Liver (tissue), 9 donors: Measurements from ENCODE around the gene TMEM125. TPM values are rescaled to one million over a fixed set of nuclear protein-coding genes. Genes with fewer than 3 reads are reported as not detected.

Source experiments
- DNase-seq: peaks from one replicate; pipeline ENCODE4 v3.0.0-alpha.2; 2017; ENCODE audit warnings: low spot score
- H3K27ac ChIP-seq, 2 donors: one replicate each; pipeline ENCODE4 v1.7.0; 2013; ENCODE audit warnings: inconsistent platforms in 2 of 2, low read length in 2 of 2, control low read depth in 1 of 2, low read depth in 1 of 2, mild to moderate bottlenecking in 1 of 2
- H3K27me3 ChIP-seq, 4 donors: one replicate each; pipeline versions ENCODE4 v1.6.1 to v1.7.0; 2013; ENCODE audit warnings: low read length in 3 of 4, inconsistent platforms in 1 of 4, mild to moderate bottlenecking in 1 of 4, moderate library complexity in 1 of 4; ENCODE audit not compliant: control insufficient read depth in 4 of 4, insufficient read depth in 4 of 4
- H3K36me3 ChIP-seq, 4 donors: one replicate each; pipeline versions ENCODE4 v1.6.1 to v1.7.0; 2013; ENCODE audit warnings: low read length in 3 of 4, mild to moderate bottlenecking in 3 of 4, low read depth in 1 of 4, moderate library complexity in 1 of 4; ENCODE audit not compliant: control insufficient read depth in 4 of 4, insufficient read depth in 3 of 4
- H3K4me1 ChIP-seq, 4 donors: one replicate each; pipeline versions ENCODE4 v1.6.1 to v1.7.0; 2013; ENCODE audit warnings: low read length in 3 of 4, mild to moderate bottlenecking in 3 of 4, moderate library complexity in 1 of 4; ENCODE audit not compliant: control insufficient read depth in 4 of 4, insufficient read depth in 4 of 4
- H3K4me3 ChIP-seq, 3 donors: one replicate each; pipeline versions ENCODE4 v1.6.1 to v1.7.0; 2013; ENCODE audit warnings: low read length in 3 of 3, control low read depth in 1 of 3, low read depth in 1 of 3, mild to moderate bottlenecking in 1 of 3
- H3K9ac ChIP-seq, 2 donors: one replicate each; pipeline ENCODE4 v1.7.0; 2013; ENCODE audit warnings: low read length in 2 of 2, mild to moderate bottlenecking in 2 of 2, moderate library complexity in 2 of 2, control low read depth in 1 of 2, low read depth in 1 of 2
- H3K9me3 ChIP-seq, 4 donors: one replicate each; pipeline versions ENCODE4 v1.6.1 to v1.7.0; 2013; ENCODE audit warnings: low read length in 3 of 4; ENCODE audit not compliant: control insufficient read depth in 4 of 4
- ATF3 ChIP-seq: IDR thresholded peaks from 2 replicates; pipeline ENCODE4 v1.6.1; 2016; ENCODE audit warnings: antibody characterized with exemption
- EGR1 ChIP-seq, 2 donors: IDR thresholded peaks; 2 replicates each; pipeline ENCODE4 v1.6.1; 2016 to 2018; ENCODE audit warnings: antibody characterized with exemption in 2 of 2, low read depth in 2 of 2
- FOXA1 ChIP-seq: IDR thresholded peaks from 2 replicates; pipeline ENCODE4 v1.6.1; 2016; ENCODE audit warnings: antibody characterized with exemption
- FOXA2 ChIP-seq: IDR thresholded peaks from 2 replicates; pipeline ENCODE4 v1.6.1; 2016; ENCODE audit warnings: antibody characterized with exemption
- GABPA ChIP-seq, 2 donors: IDR thresholded peaks in 1 of 2; conservative IDR thresholded peaks in 1 of 2; 2 replicates each; pipeline ENCODE4 v1.6.1; 2016; ENCODE audit warnings: antibody characterized with exemption in 2 of 2, mild to moderate bottlenecking in 1 of 2, moderate library complexity in 1 of 2
- HNF4A ChIP-seq, 2 donors: conservative IDR thresholded peaks; 2 replicates each; pipeline ENCODE4 v1.6.1; 2016; ENCODE audit warnings: antibody characterized with exemption in 2 of 2, mild to moderate bottlenecking in 2 of 2
- HNF4G ChIP-seq: IDR thresholded peaks from 2 replicates; pipeline ENCODE4 v1.6.1; 2016; ENCODE audit warnings: antibody characterized with exemption
- JUND ChIP-seq, 2 donors: IDR thresholded peaks; 2 replicates each; pipeline ENCODE4 v1.6.1; 2016; ENCODE audit warnings: antibody characterized with exemption in 2 of 2
- NR2F2 ChIP-seq: IDR thresholded peaks from 2 replicates; pipeline ENCODE4 v1.6.1; 2016; ENCODE audit warnings: antibody characterized with exemption
- RAD21 ChIP-seq, 2 donors: IDR thresholded peaks; 2 replicates each; pipeline ENCODE4 v1.6.1; 2016; ENCODE audit warnings: antibody characterized with exemption in 2 of 2, mild to moderate bottlenecking in 2 of 2
- RXRA ChIP-seq, 2 donors: IDR thresholded peaks; 2 replicates each; pipeline ENCODE4 v1.6.1; 2017 to 2018; ENCODE audit warnings: antibody characterized with exemption in 2 of 2, mild to moderate bottlenecking in 1 of 2
- SP1 ChIP-seq: IDR thresholded peaks from 2 replicates; pipeline ENCODE4 v1.6.1; 2018; ENCODE audit warnings: antibody characterized with exemption, mild to moderate bottlenecking
- TAF1 ChIP-seq: conservative IDR thresholded peaks from 2 replicates; pipeline ENCODE4 v1.6.1; 2016; ENCODE audit warnings: antibody characterized with exemption, mild to moderate bottlenecking
- YY1 ChIP-seq: IDR thresholded peaks from 2 replicates; pipeline ENCODE4 v1.6.1; 2016; ENCODE audit warnings: antibody characterized with exemption, mild to moderate bottlenecking
- ZBTB33 ChIP-seq: IDR thresholded peaks from 2 replicates; pipeline ENCODE4 v1.6.1; 2016; ENCODE audit warnings: antibody characterized with exemption
- WGBS: extraction: QIAGEN DNeasy Blood & Tissue Kit; methylation state at CpG from one replicate; pipeline ENCODE4 v1.1.7; 2013; 5-methylcytosine and 5-hydroxymethylcytosine counted together
- polyA plus RNA-seq, 2 donors: library from polyadenylated mRNA; stranded (reverse) in 1 of 2; unstranded in 1 of 2; fragments of 200-250 nt in 1 of 2; fragments of >200 nt in 1 of 2; fragmentation: Nextera tagmentation in 1 of 2; extraction: Ambion mirVana in 1 of 2; gene quantifications; one replicate each; pipeline versions ENCODE4 v1.2.1 to v1.2.3, GENCODE V29; 2013 to 2015
- total RNA-seq, 2 donors: library from RNA; depleted of rRNA; stranded (reverse); fragments of >200 nt; gene quantifications; one replicate each; pipeline ENCODE4 v1.2.3, GENCODE V29; 2014
- TF ChIP-seq, protein P1 (sequence below): fragments of 150-350 bp; IDR thresholded peaks from 2 replicates; pipeline ENCODE4 v1.5.1; 2017; ENCODE audit warnings: improper control_type of control experiment, low read depth, low read length; ENCODE audit not compliant: missing input control
- TF ChIP-seq, protein P2 (sequence below): IDR thresholded peaks from 2 replicates; pipeline ENCODE4 v1.6.1; 2016; ENCODE audit warnings: antibody characterized with exemption
- donor health status: healthy.
- donor health status: healthy.
- donor health status: healthy.
- donor health status: healthy.
- donor health status: healthy.

Gene TMEM125
- total and polyA plus RNA-seq, 4 donors: 0.21 to 1.0 (median 0.69) TPM

GRCh38 chr1:43288058-43288784 lies 18.4 kb downstream of the TMEM125 start:
- Histone ChIP-seq H3K27ac (no peak overlapping the region), H3K9me3 (no peaks in the 10 kb centered on the region), H3K9ac (no peak overlapping the region), H3K4me3 (no peak overlapping the region), H3K36me3 (no peaks in the 10 kb centered on the region), H3K4me1 (peaks cover 5 to 19% (median 11%) of the 10 kb centered on the region in 4 donors), H3K27me3 (no peaks in the 10 kb centered on the region)
- TF ChIP-seq, protein P1, sequence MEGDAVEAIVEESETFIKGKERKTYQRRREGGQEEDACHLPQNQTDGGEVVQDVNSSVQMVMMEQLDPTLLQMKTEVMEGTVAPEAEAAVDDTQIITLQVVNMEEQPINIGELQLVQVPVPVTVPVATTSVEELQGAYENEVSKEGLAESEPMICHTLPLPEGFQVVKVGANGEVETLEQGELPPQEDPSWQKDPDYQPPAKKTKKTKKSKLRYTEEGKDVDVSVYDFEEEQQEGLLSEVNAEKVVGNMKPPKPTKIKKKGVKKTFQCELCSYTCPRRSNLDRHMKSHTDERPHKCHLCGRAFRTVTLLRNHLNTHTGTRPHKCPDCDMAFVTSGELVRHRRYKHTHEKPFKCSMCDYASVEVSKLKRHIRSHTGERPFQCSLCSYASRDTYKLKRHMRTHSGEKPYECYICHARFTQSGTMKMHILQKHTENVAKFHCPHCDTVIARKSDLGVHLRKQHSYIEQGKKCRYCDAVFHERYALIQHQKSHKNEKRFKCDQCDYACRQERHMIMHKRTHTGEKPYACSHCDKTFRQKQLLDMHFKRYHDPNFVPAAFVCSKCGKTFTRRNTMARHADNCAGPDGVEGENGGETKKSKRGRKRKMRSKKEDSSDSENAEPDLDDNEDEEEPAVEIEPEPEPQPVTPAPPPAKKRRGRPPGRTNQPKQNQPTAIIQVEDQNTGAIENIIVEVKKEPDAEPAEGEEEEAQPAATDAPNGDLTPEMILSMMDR: no peak
- DNase-seq: no peak
- 94% methylated on average over 9 of the region's 9 CpGs for WGBS

GRCh38 chr1:43288785-43289706 lies 19.3 kb downstream of the TMEM125 start:
- no peak overlapping the region for H3K9ac ChIP-seq
- peaks cover 5 to 17% (median 9%) of the 10 kb centered on the region in 4 donors for H3K4me1 ChIP-seq
- TF ChIP-seq EGR1 (IDR thresholded peaks at IDR 0.05; ENCODE audit: low read depth in 2 of 2) (no peak), FOXA2 (no peak), SP1 (no peak), HNF4A (conservative IDR thresholded peaks at IDR 0.05) (no peak), RXRA (IDR thresholded peaks at IDR 0.05) (no peak), RAD21 (IDR thresholded peaks at IDR 0.05) (no peak), GABPA (IDR thresholded peaks at IDR 0.05 in 1 of 2, conservative IDR thresholded peaks at IDR 0.05 in 1 of 2) (no peak), HNF4G (no peak), ATF3 (no peak), YY1 (no peak), FOXA1 (no peak), ZBTB33 (no peak), NR2F2 (no peak), JUND (IDR thresholded peaks at IDR 0.05) (no peak), TAF1 (no peak)
- TF ChIP-seq, protein P2, sequence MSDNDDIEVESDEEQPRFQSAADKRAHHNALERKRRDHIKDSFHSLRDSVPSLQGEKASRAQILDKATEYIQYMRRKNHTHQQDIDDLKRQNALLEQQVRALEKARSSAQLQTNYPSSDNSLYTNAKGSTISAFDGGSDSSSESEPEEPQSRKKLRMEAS: no peak
- TF ChIP-seq, protein P1: no peak
- DNase-seq: no peak
- 79% methylated on average over 12 of the region's 12 CpGs for WGBS
- H3K36me3 ChIP-seq: no peaks in the 10 kb centered on the region
- no peak overlapping the region for H3K27ac ChIP-seq
- H3K4me3 ChIP-seq: no peak overlapping the region
- no peaks in the 10 kb centered on the region for H3K9me3 ChIP-seq
- H3K27me3 ChIP-seq: no peaks in the 10 kb centered on the region
